ENCODE data around the gene UBR1.
"Not testable (repeated sequence)": the region's sequence is repeated elsewhere in the genome, so short reads cannot be mapped to it uniquely, and the experiment has no call there.

Gene UBR1

GRCh38 chr15:42915654-42916315, 190.1 kb downstream of the UBR1 start:
- DNase-seq (ENCODE audit: low spot score) (no peak), FAIRE-seq (no peak)

- DNase-seq (ENCODE audit: low spot score): peak; percentile 21
- no peak for FAIRE-seq
Observed at GRCh38 chr15:42914728-42915497, 190.9 kb downstream of the UBR1 start.

- FAIRE-seq (no peak), DNase-seq (ENCODE audit: low spot score) (no peak)
Observed at GRCh38 chr15:42911058-42911592, 194.7 kb downstream of the UBR1 start.

GRCh38 chr15:42908538-42908937, 197.3 kb downstream of the UBR1 start:
- DNase-seq (ENCODE audit: low spot score) (no peak), FAIRE-seq (no peak)

GRCh38 chr15:42903388-42904324, 202.2 kb downstream of the UBR1 start:
- no peak for DNase-seq (ENCODE audit: low spot score)
- FAIRE-seq: no peak

GRCh38 chr15:42893911-42894310, 211.9 kb downstream of the UBR1 start:
- DNase-seq (ENCODE audit: low spot score); FAIRE-seq: not testable (repeated sequence)

Data from RCC 7860 (cell line).